ENCODE data around the gene CA10. TPM values are rescaled to one million over a fixed set of nuclear protein-coding genes. Genes with fewer than 3 reads are reported as not detected.

The CA10 gene
- total and polyA plus RNA-seq, 2 donors (not counting 1 experiment from before 2014, with no cell fraction given) = not detected

GRCh38 chr17:51955245-51955644, 203.3 kb downstream of the CA10 start:
- Histone ChIP-seq H3K9me3 (ENCODE audit: control insufficient read depth, insufficient read depth, low read depth, low read length) (no peaks in the 10 kb centered on the region), H3K27ac (ENCODE audit: insufficient read depth, low read length) (no peak overlapping the region), H3K4me1 (ENCODE audit: control insufficient read depth, extremely low read depth, insufficient read depth, low read length) (no peaks in the 10 kb centered on the region), H2AFZ (ENCODE audit: low read length) (no peak overlapping the region), H3K79me2 (ENCODE audit: control insufficient read depth, insufficient read depth, low read length) (no peaks in the 10 kb centered on the region), H3K27me3 (ENCODE audit: control insufficient read depth, insufficient read depth, low read length) (no peaks in the 10 kb centered on the region), H3K4me3 (replicated peaks in 1 of 4; ENCODE audit: control extremely low read depth in 1 of 4, insufficient read depth in 1 of 4, low read depth in 3 of 4, low read length in 4 of 4) (no peak overlapping the region), H3K9ac (ENCODE audit: insufficient read depth, low read length) (no peak overlapping the region), H3K4me2 (ENCODE audit: extremely low read depth, insufficient read depth, low read length) (no peak overlapping the region), H3K36me3 (ENCODE audit: control insufficient read depth, insufficient read depth, low read length) (no peaks in the 10 kb centered on the region), H4K20me1 (ENCODE audit: control insufficient read depth, extremely low read depth, insufficient read depth, low read length) (no peaks in the 10 kb centered on the region)
- TF ChIP-seq EZH2 (IDR thresholded peaks at IDR 0.05; ENCODE audit: low read length, missing control alignments) = no peak
- TF ChIP-seq CTCF (conservative IDR thresholded peaks at IDR 0.05 in 1 of 2, IDR thresholded peaks at IDR 0.05 in 1 of 2; ENCODE audit: low read depth in 1 of 2, low read length in 2 of 2) = no peak
- DNase-seq (ENCODE audit: low read depth in 2 of 2) = no peak

GRCh38 chr17:51954232-51954765, 204.2 kb downstream of the CA10 start:
- no peak for DNase-seq (ENCODE audit: low read depth in 2 of 2)
- Histone ChIP-seq H3K36me3 (ENCODE audit: control insufficient read depth, insufficient read depth, low read length) (no peaks in the 10 kb centered on the region), H3K9ac (ENCODE audit: insufficient read depth, low read length) (no peak overlapping the region), H3K4me3 (replicated peaks in 1 of 4; ENCODE audit: control extremely low read depth in 1 of 4, insufficient read depth in 1 of 4, low read depth in 3 of 4, low read length in 4 of 4) (no peak overlapping the region), H3K27me3 (ENCODE audit: control insufficient read depth, insufficient read depth, low read length) (no peaks in the 10 kb centered on the region), H3K9me3 (ENCODE audit: control insufficient read depth, insufficient read depth, low read depth, low read length) (no peaks in the 10 kb centered on the region), H3K79me2 (ENCODE audit: control insufficient read depth, insufficient read depth, low read length) (no peaks in the 10 kb centered on the region), H3K27ac (ENCODE audit: insufficient read depth, low read length) (no peak overlapping the region), H2AFZ (ENCODE audit: low read length) (no peak overlapping the region), H4K20me1 (ENCODE audit: control insufficient read depth, extremely low read depth, insufficient read depth, low read length) (no peaks in the 10 kb centered on the region), H3K4me1 (ENCODE audit: control insufficient read depth, extremely low read depth, insufficient read depth, low read length) (no peaks in the 10 kb centered on the region), H3K4me2 (ENCODE audit: extremely low read depth, insufficient read depth, low read length) (no peak overlapping the region)
- TF ChIP-seq CTCF (conservative IDR thresholded peaks at IDR 0.05 in 1 of 2, IDR thresholded peaks at IDR 0.05 in 1 of 2; ENCODE audit: low read depth in 1 of 2, low read length in 2 of 2) (no peak), EZH2 (IDR thresholded peaks at IDR 0.05; ENCODE audit: low read length, missing control alignments) (no peak)

GRCh38 chr17:51951741-51952140, 206.8 kb downstream of the CA10 start:
- no peak for TF ChIP-seq EZH2 (IDR thresholded peaks at IDR 0.05; ENCODE audit: low read length, missing control alignments)
- no peaks in the 10 kb centered on the region for H3K36me3 ChIP-seq (ENCODE audit: control insufficient read depth, insufficient read depth, low read length)
- H3K9me3 ChIP-seq (ENCODE audit: control insufficient read depth, insufficient read depth, low read depth, low read length) = no peaks in the 10 kb centered on the region
- no peaks in the 10 kb centered on the region for H3K79me2 ChIP-seq (ENCODE audit: control insufficient read depth, insufficient read depth, low read length)
- no peak overlapping the region for H3K27ac ChIP-seq (ENCODE audit: insufficient read depth, low read length)
- H3K9ac ChIP-seq (ENCODE audit: insufficient read depth, low read length) = no peak overlapping the region
- DNase-seq (ENCODE audit: low read depth in 2 of 2) = no peak
- H2AFZ ChIP-seq (ENCODE audit: low read length) = no peak overlapping the region
- no peaks in the 10 kb centered on the region for H4K20me1 ChIP-seq (ENCODE audit: control insufficient read depth, extremely low read depth, insufficient read depth, low read length)
- H3K27me3 ChIP-seq (ENCODE audit: control insufficient read depth, insufficient read depth, low read length) = no peaks in the 10 kb centered on the region
- no peak overlapping the region for H3K4me3 ChIP-seq (replicated peaks in 1 of 4; ENCODE audit: control extremely low read depth in 1 of 4, insufficient read depth in 1 of 4, low read depth in 3 of 4, low read length in 4 of 4)
- no peaks in the 10 kb centered on the region for H3K4me1 ChIP-seq (ENCODE audit: control insufficient read depth, extremely low read depth, insufficient read depth, low read length)
- no peak overlapping the region for H3K4me2 ChIP-seq (ENCODE audit: extremely low read depth, insufficient read depth, low read length)
